GM19240 (cell line): ENCODE results near the gene COG6.

Source experiments
- DNase-seq: peaks from one replicate; pipeline ENCODE4 v3.0.0; 2011; ENCODE audit warnings: low spot score; ENCODE audit not compliant: insufficient read length

The COG6 gene

GRCh38 chr13:39655569-39656324, at the start of gene COG6:
Gene COG6, plus strand, starts transcription at chr13:39655662. Its CDS starts 65 bp downstream, at chr13:39655727.
- peak; percentile 71 for DNase-seq

GRCh38 chr13:39605677-39606320, 49.7 kb upstream of the COG6 start:
- DNase-seq = no peak

- no peak for DNase-seq
Observed at GRCh38 chr13:39607876-39608275, 47.6 kb upstream of the COG6 start.

GRCh38 chr13:39612023-39612637, 43.3 kb upstream of the COG6 start:
- DNase-seq = no peak

GRCh38 chr13:39616087-39616694, 39.3 kb upstream of the COG6 start:
- DNase-seq = peak; percentile 38

GRCh38 chr13:39618561-39618960, 36.9 kb upstream of the COG6 start:
- DNase-seq = no peak

GRCh38 chr13:39623466-39623865, 32.0 kb upstream of the COG6 start:
- DNase-seq = no peak

GRCh38 chr13:39631307-39631706, 24.2 kb upstream of the COG6 start:
- DNase-seq = no peak

- DNase-seq = no peak
Observed at GRCh38 chr13:39632994-39633393, 22.5 kb upstream of the COG6 start.

GRCh38 chr13:39635564-39635963, 19.9 kb upstream of the COG6 start:
- no peak for DNase-seq

- no peak for DNase-seq
Observed at GRCh38 chr13:39637890-39638289, 17.6 kb upstream of the COG6 start.

GRCh38 chr13:39641645-39642044, 13.8 kb upstream of the COG6 start:
- no peak for DNase-seq

- no peak for DNase-seq
Observed at GRCh38 chr13:39646122-39646521, 9.3 kb upstream of the COG6 start.

- DNase-seq = no peak
Observed at GRCh38 chr13:39655041-39655568, 357 bp upstream of the COG6 start.

GRCh38 chr13:39656325-39656677, 839 bp downstream of the COG6 start:
- DNase-seq = no peak

GRCh38 chr13:39663508-39663907, 8.0 kb downstream of the COG6 start:
- DNase-seq = no peak

- DNase-seq = no peak
Observed at GRCh38 chr13:39663958-39664357, 8.5 kb downstream of the COG6 start.

GRCh38 chr13:39665763-39666162, 10.3 kb downstream of the COG6 start:
- DNase-seq = no peak

- DNase-seq = no peak
Observed at GRCh38 chr13:39670445-39670844, 15.0 kb downstream of the COG6 start.

GRCh38 chr13:39672378-39673132, 17.1 kb downstream of the COG6 start:
- DNase-seq = no peak

GRCh38 chr13:39675904-39676303, 20.4 kb downstream of the COG6 start:
- DNase-seq = no peak
